DMS53 treated with DMSO at 0.1 percent for 48 hours (cell line): Measurements from ENCODE around the gene TMOD3.

Experiments used
- DNase-seq: peaks from one replicate; lab custom pipeline; 2025; ENCODE audit not compliant: unreplicated experiment; lab: John Stamatoyannopoulos, UW

The TMOD3 gene

GRCh38 chr15:51825698-51826097 lies 3.8 kb upstream of the TMOD3 start:
- DNase-seq = no peak

- no peak for DNase-seq
These were observed 655 bp upstream of the TMOD3 start for GRCh38 chr15:51828621-51829375.

GRCh38 chr15:51830276-51830806 lies 888 bp downstream of the TMOD3 start:
- no peak for DNase-seq

- no peak for DNase-seq
These were observed 4.3 kb downstream of the TMOD3 start for GRCh38 chr15:51833772-51834171.

GRCh38 chr15:51837792-51838251 lies 8.4 kb downstream of the TMOD3 start:
- DNase-seq = no peak

- no peak for DNase-seq
These were observed 8.8 kb downstream of the TMOD3 start for GRCh38 chr15:51838270-51838669.

- DNase-seq = no peak
These were observed 11.2 kb downstream of the TMOD3 start for GRCh38 chr15:51840692-51841091.

- DNase-seq = no peak
These were observed 12.1 kb downstream of the TMOD3 start for GRCh38 chr15:51841406-51842040.

- no peak for DNase-seq
These were observed 12.8 kb downstream of the TMOD3 start for GRCh38 chr15:51842265-51842664.

- no peak for DNase-seq
These were observed 13.6 kb downstream of the TMOD3 start for GRCh38 chr15:51842852-51843737.

- DNase-seq = no peak
These were observed 15.4 kb downstream of the TMOD3 start for GRCh38 chr15:51844747-51845426.

GRCh38 chr15:51846066-51846462 lies 16.6 kb downstream of the TMOD3 start:
- DNase-seq = no peak

GRCh38 chr15:51846463-51847230 lies 17.2 kb downstream of the TMOD3 start:
- no peak for DNase-seq

- DNase-seq = no peak
These were observed 19.4 kb downstream of the TMOD3 start for GRCh38 chr15:51848811-51849210.

GRCh38 chr15:51849860-51850259 lies 20.4 kb downstream of the TMOD3 start:
- no peak for DNase-seq

GRCh38 chr15:51853998-51854397 lies 24.5 kb downstream of the TMOD3 start:
- DNase-seq = no peak

- no peak for DNase-seq
These were observed 26.2 kb downstream of the TMOD3 start for GRCh38 chr15:51855612-51856011.

GRCh38 chr15:51856714-51857380 lies 27.4 kb downstream of the TMOD3 start:
- DNase-seq = no peak

GRCh38 chr15:51861557-51862359 lies 32.3 kb downstream of the TMOD3 start:
- no peak for DNase-seq
